SK-N-SH (cell line): ENCODE data around the gene SSPN. TPM values are rescaled to one million over a fixed set of nuclear protein-coding genes. Genes with fewer than 3 reads are reported as not detected.

Source experiments
- CTCF ChIA-PET: fragments of 300-600, 350-600 bp; formaldehyde crosslinking; extraction: SDS; loops from one replicate; lab custom pipeline; 2021; lab: Yijun Ruan, JAX
- POLR2A ChIA-PET: fragments of 350-600 bp; sonication (Branson Sonifier 250); formaldehyde crosslinking; extraction: SDS; loops from one replicate; lab custom pipeline; 2020; ENCODE audit warnings: antibody characterized with exemption, inconsistent platforms; lab: Yijun Ruan, JAX
- DNase-seq: peaks from one replicate; pipeline ENCODE4 v3.0.0; 2012
- H2AFZ ChIP-seq: fragments of 200-600 bp; sonication (generic); 2 replicates; pipeline ENCODE4 v1.8.1; 2016; ENCODE audit warnings: antibody characterized with exemption, mild to moderate bottlenecking, low read depth
- H3F3A ChIP-seq: fragments of 200-600 bp; sonication (generic); replicated peaks from 2 replicates; pipeline ENCODE3; 2016; ENCODE audit warnings: antibody characterized with exemption, mild to moderate bottlenecking; ENCODE audit not compliant: insufficient read depth
- H3K27ac ChIP-seq, 2 experiments: fragments of 200-500 bp in 1 of 2; fragments of 200-600 bp in 1 of 2; sonication (Bioruptor generic) in 1 of 2; sonication (generic), shearing (Covaris generic) in 1 of 2; 2 replicates each; pipeline versions ENCODE4 v1.5.1 to v1.6.1; 2014 to 2016; ENCODE audit warnings: low read depth in 2 of 2, inconsistent platforms in 1 of 2, low read length in 1 of 2, mild to moderate bottlenecking in 1 of 2, mixed read lengths in 1 of 2
- H3K27me3 ChIP-seq: fragments of 200-600 bp; sonication (generic), shearing (Covaris generic); 2 replicates; pipeline ENCODE4 v1.6.1; 2016; ENCODE audit warnings: mixed run types; ENCODE audit not compliant: insufficient read depth
- H3K36me3 ChIP-seq, 2 experiments: fragments of 200-500 bp in 1 of 2; fragments of 200-600 bp in 1 of 2; sonication (Bioruptor generic) in 1 of 2; sonication (generic) in 1 of 2; replicated peaks in 1 of 2; 2 replicates each; pipeline versions ENCODE3 to v1.5.1; 2014 to 2016; ENCODE audit warnings: low read length in 1 of 2, mild to moderate bottlenecking in 1 of 2; ENCODE audit not compliant: insufficient read depth in 2 of 2, control insufficient read depth in 1 of 2
- H3K4me1 ChIP-seq, 2 experiments: fragments of 200-500 bp in 1 of 2; fragments of 200-600 bp in 1 of 2; sonication (Bioruptor generic) in 1 of 2; sonication (generic), shearing (Covaris generic) in 1 of 2; 2 replicates each; pipeline versions ENCODE4 v1.5.1 to v1.6.1; 2014 to 2016; ENCODE audit warnings: low read depth in 1 of 2, low read length in 1 of 2, mixed run types in 1 of 2; ENCODE audit not compliant: insufficient read depth in 2 of 2, control insufficient read depth in 1 of 2
- H3K4me2 ChIP-seq: fragments of 200-600 bp; sonication (generic), shearing (Covaris generic); 2 replicates; pipeline ENCODE4 v1.6.1; 2017; ENCODE audit warnings: mixed run types
- H3K4me3 ChIP-seq, 2 experiments: fragments of 200-500 bp in 1 of 2; fragments of 200-600 bp in 1 of 2; sonication (Bioruptor generic) in 1 of 2; sonication (generic), shearing (Covaris generic) in 1 of 2; 2 replicates each; pipeline versions ENCODE4 v1.5.1 to v1.8.1; 2014 to 2016; ENCODE audit warnings: low read depth in 2 of 2, inconsistent platforms in 1 of 2, low read length in 1 of 2, mild to moderate bottlenecking in 1 of 2, mixed read lengths in 1 of 2, moderate library complexity in 1 of 2
- H3K79me2 ChIP-seq: fragments of 200-600 bp; sonication (generic); 2 replicates; pipeline ENCODE4 v1.8.1; 2017; ENCODE audit warnings: mild to moderate bottlenecking; ENCODE audit not compliant: insufficient read depth
- H3K9ac ChIP-seq: fragments of 200-600 bp; sonication (generic); 2 replicates; pipeline ENCODE4 v1.6.1; 2017; ENCODE audit warnings: mixed run types
- H3K9me2 ChIP-seq: fragments of 200-600 bp; sonication (generic); 2 replicates; pipeline ENCODE4 v1.6.1; 2017; ENCODE audit warnings: mixed run types
- H3K9me3 ChIP-seq: fragments of 200-600 bp; sonication (generic); 2 replicates; pipeline ENCODE4 v1.6.1; 2017; ENCODE audit warnings: mixed run types, mild to moderate bottlenecking, moderate library complexity
- H4K20me1 ChIP-seq: fragments of 200-600 bp; sonication (generic); 2 replicates; pipeline ENCODE4 v1.6.1; 2017; ENCODE audit warnings: mild to moderate bottlenecking, mixed run types; ENCODE audit not compliant: insufficient read depth
- EP300 ChIP-seq, 2 experiments: IDR thresholded peaks; 2 replicates each; pipeline versions ENCODE4 v1.4.0 to v1.6.1; 2012; ENCODE audit warnings: borderline replicate concordance in 1 of 2, low read depth in 1 of 2, low read length in 1 of 2
- FOXJ3 ChIP-seq: sonication (generic); formaldehyde crosslinking; IDR thresholded peaks from 2 replicates; pipeline ENCODE4 v1.5.1; 2020; ENCODE audit warnings: mild to moderate bottlenecking, missing genetic modification reagents
- MXI1 ChIP-seq: IDR thresholded peaks from 2 replicates; pipeline ENCODE4 v1.6.1; 2012; ENCODE audit warnings: mild to moderate bottlenecking, low read depth, low read length, improper control_type of control experiment
- NFIC ChIP-seq: IDR thresholded peaks from 2 replicates; pipeline ENCODE4 v1.4.0; 2012; ENCODE audit warnings: borderline replicate concordance
- TAF1 ChIP-seq: IDR thresholded peaks from 2 replicates; pipeline ENCODE4 v1.6.1; 2012; ENCODE audit warnings: low read depth, mild to moderate bottlenecking, low read length, moderate library complexity, borderline replicate concordance
- USF1 ChIP-seq: IDR thresholded peaks from 2 replicates; pipeline ENCODE4 v1.4.0; 2012; ENCODE audit warnings: low read depth, borderline replicate concordance
- WGBS: methylation state at CpG from one replicate; pipeline ENCODE4 v1.1.6; 2017; ENCODE audit warnings: low lambda C conversion rate; 5-methylcytosine and 5-hydroxymethylcytosine counted together
- polyA plus RNA-seq, 3 experiments: library from polyadenylated mRNA; depleted of rRNA; stranded (reverse); fragments of >200 nt; gene quantifications; 2 replicates each; pipeline ENCODE4 v1.2.3, GENCODE V29; 2012
- TF ChIP-seq, protein P1 (sequence below): IDR thresholded peaks from 2 replicates; pipeline ENCODE4 v1.4.0; 2012; ENCODE audit warnings: low read depth

SSPN gene
- polyA plus RNA-seq, 1 of the 3 experiments (the other 2 are of a cell fraction) = 5.9 TPM

- TF ChIP-seq, protein P1, sequence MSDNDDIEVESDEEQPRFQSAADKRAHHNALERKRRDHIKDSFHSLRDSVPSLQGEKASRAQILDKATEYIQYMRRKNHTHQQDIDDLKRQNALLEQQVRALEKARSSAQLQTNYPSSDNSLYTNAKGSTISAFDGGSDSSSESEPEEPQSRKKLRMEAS = no peak
- no peak for TF ChIP-seq USF1
These were observed 1.8 kb upstream of the SSPN start (continued) for GRCh38 chr12:26193539-26193938.

DNA sequence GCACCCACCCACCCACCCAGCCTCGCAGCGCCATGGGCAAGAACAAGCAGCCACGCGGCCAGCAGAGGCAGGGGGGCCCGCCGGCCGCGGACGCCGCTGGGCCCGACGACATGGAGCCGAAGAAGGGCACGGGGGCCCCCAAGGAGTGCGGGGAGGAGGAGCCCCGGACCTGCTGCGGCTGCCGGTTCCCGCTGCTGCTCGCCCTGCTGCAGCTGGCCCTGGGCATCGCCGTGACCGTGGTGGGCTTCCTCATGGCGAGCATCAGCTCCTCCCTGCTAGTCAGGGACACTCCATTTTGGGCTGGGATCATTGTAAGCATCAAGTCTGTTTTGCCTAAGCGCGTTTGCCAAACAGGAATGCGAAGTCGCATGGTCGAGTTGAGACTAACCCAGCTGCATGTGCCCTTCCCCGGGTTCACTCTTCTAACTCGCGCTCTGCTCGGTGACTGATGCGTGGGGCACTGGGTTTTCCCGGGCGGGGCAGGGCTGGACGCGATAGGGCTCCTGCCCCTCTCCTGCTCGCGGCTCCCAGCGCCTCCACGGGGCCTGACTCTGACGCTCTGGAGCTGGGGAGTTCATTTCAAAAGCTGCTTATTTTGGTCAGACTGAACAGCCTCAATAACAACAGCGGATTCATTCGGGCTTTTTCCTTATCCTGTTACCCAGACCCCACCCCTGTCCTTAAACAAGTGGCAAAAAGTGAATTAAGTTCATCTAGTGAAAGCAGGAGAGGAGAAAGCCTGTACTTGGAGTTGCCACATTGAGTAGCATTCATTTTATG, 458 bp downstream of the SSPN start:
- WGBS = 4% methylated on average over 15 of the region's 45 CpGs
- ChIA-PET CTCF (interaction anchor here (0.6 to 3.5 kb wide), 6 partner anchors 9 to 506 kb away, joined by 3 to 10 read pairs (median 4); no protein-coding TSS in a partner anchor), POLR2A (interaction anchor here (0.9 to 1.0 kb wide), 2 partner anchors 9 to 31 kb away, joined by 3 read pairs; no protein-coding TSS in a partner anchor)
- H3K27ac ChIP-seq = peak overlapping the region; percentile 66 to 73
- TF ChIP-seq NFIC (no peak), TAF1 (no peak), MXI1 (0 out of 2 replicates have a peak, but pooled peaks have one; percentile 22)
- TF ChIP-seq, protein P1 = peak; percentile 64; the same call in 1 of the 2 replicates
- H3K9me3 ChIP-seq = no peaks in the 10 kb centered on the region
- peak overlapping the region; percentile 65 for H3K9ac ChIP-seq
- H3K4me1 ChIP-seq = peaks cover 9 to 25% of the 10 kb centered on the region in 2 experiments; a peak in 3 of 4 replicates
- peak; percentile 78 for DNase-seq
- H3K27me3 ChIP-seq = no peaks in the 10 kb centered on the region
- H3K4me2 ChIP-seq = peak overlapping the region; percentile 89
- H4K20me1 ChIP-seq = no peaks in the 10 kb centered on the region
- no peaks in the 10 kb centered on the region for H3K79me2 ChIP-seq
- H3F3A ChIP-seq = no peaks in the 10 kb centered on the region
- H3K36me3 ChIP-seq = no peaks in the 10 kb centered on the region
- peak overlapping the region; percentile 56 to 57 for H3K4me3 ChIP-seq
- H3K9me2 ChIP-seq = no peaks in the 10 kb centered on the region
- peak overlapping the region; percentile 77 for H2AFZ ChIP-seq

GRCh38 chr12:26196421-26196716, 996 bp downstream of the SSPN start:
- ChIA-PET POLR2A (no interaction called here), CTCF (interaction anchor here (1.3 to 1.4 kb wide), 2 partner anchors 9 to 21 kb away, joined by 3 to 4 read pairs; no protein-coding TSS in a partner anchor)
- peak; percentile 16 for DNase-seq

More at GRCh38 chr12:26196421-26196716, 996 bp downstream of the SSPN start:
- Histone ChIP-seq H4K20me1 (no peaks in the 10 kb centered on the region), H3F3A (no peaks in the 10 kb centered on the region), H3K79me2 (no peaks in the 10 kb centered on the region)
- WGBS = 93% methylated on average over 5 of the region's 5 CpGs
- no peak for TF ChIP-seq FOXJ3 (CRISPR knock-in tag)
- no peak for TF ChIP-seq EP300 (IDR thresholded peaks at IDR 0.05; ENCODE audit: borderline replicate concordance in 1 of 2, low read depth in 1 of 2, low read length in 1 of 2)
- TF ChIP-seq, all 33 proteins: peak for 0
- Histone ChIP-seq H2AFZ (peak overlapping the region; percentile 77), H3K4me1 (peaks cover 9 to 25% of the 10 kb centered on the region in 2 experiments; a peak in 3 of 4 replicates), H3K27me3 (no peaks in the 10 kb centered on the region), H3K4me3 (peak overlapping the region; percentile 56 to 57), H3K27ac (peak overlapping the region; percentile 66 to 73), H3K36me3 (no peaks in the 10 kb centered on the region), H3K9ac (peak overlapping the region; percentile 65), H3K4me2 (peak overlapping the region; percentile 89), H3K9me3 (no peaks in the 10 kb centered on the region), H3K9me2 (no peaks in the 10 kb centered on the region)
